NCI-H748 (cell line): Measurements from ENCODE around the gene STAC3.
A peak's percentile ranks its signal among the peaks of the same experiment; 100 is the strongest.

Experiments used
- DNase-seq: peaks from one replicate; lab custom pipeline; 2025; ENCODE audit not compliant: unreplicated experiment; lab: John Stamatoyannopoulos, UW

Gene STAC3

GRCh38 chr12:57255916-57256315, 4.9 kb upstream of the STAC3 start:
- no peak for DNase-seq

- no peak for DNase-seq
These were observed 3.7 kb upstream of the STAC3 start for GRCh38 chr12:57254506-57255280.

- no peak for DNase-seq
These were observed 446 bp downstream of the STAC3 start for GRCh38 chr12:57250541-57250940.

GRCh38 chr12:57248934-57249742, 1.8 kb downstream of the STAC3 start:
- no peak for DNase-seq

- no peak for DNase-seq
These were observed 3.9 kb downstream of the STAC3 start for GRCh38 chr12:57247041-57247440.

- no peak for DNase-seq
These were observed 6.7 kb downstream of the STAC3 start for GRCh38 chr12:57244312-57244696.

GRCh38 chr12:57243521-57244311, 7.3 kb downstream of the STAC3 start:
- peak; percentile 81 for DNase-seq

GRCh38 chr12:57242691-57243454, 8.1 kb downstream of the STAC3 start:
- peak; percentile 96 for DNase-seq

- peak; percentile 75 for DNase-seq
These were observed 8.7 kb downstream of the STAC3 start for GRCh38 chr12:57242329-57242690.

- peak; percentile 29 for DNase-seq
These were observed 9.3 kb downstream of the STAC3 start for GRCh38 chr12:57241402-57242310.

GRCh38 chr12:57240926-57241401, 10.0 kb downstream of the STAC3 start:
- peak; percentile 64 for DNase-seq

- peak; percentile 89 for DNase-seq
These were observed 10.7 kb downstream of the STAC3 start for GRCh38 chr12:57240066-57240921.

GRCh38 chr12:57239587-57240065, 11.4 kb downstream of the STAC3 start:
- DNase-seq, result peak; percentile 71

- peak; percentile 89 for DNase-seq
These were observed 12.0 kb downstream of the STAC3 start for GRCh38 chr12:57238854-57239554.

GRCh38 chr12:57237932-57238853, 12.8 kb downstream of the STAC3 start:
- DNase-seq, result peak; percentile 74

- peak; percentile 68 for DNase-seq
These were observed 13.4 kb downstream of the STAC3 start for GRCh38 chr12:57237596-57237931.
